Pericardium fibroblast (primary cell): Measurements from ENCODE around the gene BARX1. TPM values are rescaled to one million over a fixed set of nuclear protein-coding genes. Genes with fewer than 3 reads are reported as not detected.

Experiments
- total RNA-seq: library from RNA; depleted of rRNA; stranded (reverse); fragments of >200 nt; gene quantifications from 2 replicates; pipeline ENCODE4 v1.2.3, GENCODE V29; 2015

The BARX1 gene
- 0.09 and 0.12 TPM in 2 replicates for total RNA-seq

GRCh38 chr9:93955111-93955980 is at the start of gene BARX1:
BARX1 (minus strand) TSS chr9:93955355; CDS start chr9:93955146, 209 bp downstream.

Other genes with a start within 250 kb of the BARX1 start
- 5.4 and 7.8 TPM in 2 replicates for gene PTPDC1, start 129.1 kb upstream of the BARX1 start, total RNA-seq